AG04450 (cell line): Measurements from ENCODE around the gene FOXI1. TPM values are rescaled to one million over a fixed set of nuclear protein-coding genes. Genes with fewer than 3 reads are reported as not detected.

Source experiments
- CTCF ChIA-PET: fragments of 300-600, 350-600 bp; formaldehyde crosslinking; extraction: SDS; loops from one replicate; lab custom pipeline; 2022; ENCODE audit warnings: antibody characterized with exemption, inconsistent platforms; lab: Charles Lee
- POLR2A ChIA-PET: fragments of 350-600 bp; formaldehyde crosslinking; extraction: SDS; loops from one replicate; lab custom pipeline; 2021; ENCODE audit warnings: antibody characterized with exemption, inconsistent platforms; lab: Yijun Ruan, JAX
- DNase-seq: peaks from one replicate; pipeline ENCODE4 v3.0.0-alpha.2; 2011; ENCODE audit warnings: low read depth, low spot score
- H3K27ac ChIP-seq: one replicate; pipeline ENCODE4 v1.5.1; 2012; ENCODE audit warnings: low read depth, low read length, control low read depth
- H3K27me3 ChIP-seq: one replicate; pipeline ENCODE4 v1.6.0; 2012; ENCODE audit warnings: low read length; ENCODE audit not compliant: control insufficient read depth, insufficient read depth
- H3K4me3 ChIP-seq: 2 replicates; pipeline ENCODE4 v1.5.1; 2011; ENCODE audit warnings: mild to moderate bottlenecking, low read depth, low read length, control low read depth
- H3K9me3 ChIP-seq: 2 replicates; pipeline ENCODE4 v1.5.1; 2012; ENCODE audit warnings: low read length; ENCODE audit not compliant: control insufficient read depth, insufficient read depth
- polyA plus RNA-seq: library from polyadenylated mRNA; depleted of rRNA; stranded (reverse); fragments of >200 nt; gene quantifications from 2 replicates; pipeline ENCODE4 v1.2.3, GENCODE V29; 2011
- TF ChIP-seq, protein P1 (sequence below): IDR thresholded peaks from 2 replicates; pipeline ENCODE4 v1.5.1; 2011; ENCODE audit warnings: low read depth, low read length, control low read depth, inconsistent platforms

The FOXI1 gene
- polyA plus RNA-seq, 1 experiment, result not detected

DNA sequence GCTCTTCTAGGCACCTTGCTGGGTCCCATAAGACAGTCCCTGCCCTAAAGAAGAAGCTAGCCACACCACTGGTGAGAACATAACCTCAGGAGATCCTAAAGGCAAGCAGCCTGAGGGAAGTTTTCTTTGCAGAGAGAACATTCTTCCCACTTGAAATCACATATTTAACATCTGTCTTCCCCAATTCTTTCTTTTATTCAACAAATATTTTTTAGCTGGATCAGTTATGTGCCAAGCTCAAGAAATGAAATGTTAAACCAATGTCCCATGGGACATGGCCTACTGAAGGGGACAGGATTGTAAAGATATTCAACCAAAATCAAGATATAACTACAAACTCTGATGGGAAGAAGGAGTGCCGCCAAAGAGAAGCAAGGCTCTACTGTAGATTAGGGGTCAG is 36.5 kb downstream of the FOXI1 start:
- Histone ChIP-seq H3K9me3 (no peaks in the 10 kb centered on the region), H3K27ac (no peak overlapping the region), H3K27me3 (no peaks in the 10 kb centered on the region), H3K4me3 (no peak overlapping the region)
- no peak for DNase-seq
- TF ChIP-seq, protein P1, sequence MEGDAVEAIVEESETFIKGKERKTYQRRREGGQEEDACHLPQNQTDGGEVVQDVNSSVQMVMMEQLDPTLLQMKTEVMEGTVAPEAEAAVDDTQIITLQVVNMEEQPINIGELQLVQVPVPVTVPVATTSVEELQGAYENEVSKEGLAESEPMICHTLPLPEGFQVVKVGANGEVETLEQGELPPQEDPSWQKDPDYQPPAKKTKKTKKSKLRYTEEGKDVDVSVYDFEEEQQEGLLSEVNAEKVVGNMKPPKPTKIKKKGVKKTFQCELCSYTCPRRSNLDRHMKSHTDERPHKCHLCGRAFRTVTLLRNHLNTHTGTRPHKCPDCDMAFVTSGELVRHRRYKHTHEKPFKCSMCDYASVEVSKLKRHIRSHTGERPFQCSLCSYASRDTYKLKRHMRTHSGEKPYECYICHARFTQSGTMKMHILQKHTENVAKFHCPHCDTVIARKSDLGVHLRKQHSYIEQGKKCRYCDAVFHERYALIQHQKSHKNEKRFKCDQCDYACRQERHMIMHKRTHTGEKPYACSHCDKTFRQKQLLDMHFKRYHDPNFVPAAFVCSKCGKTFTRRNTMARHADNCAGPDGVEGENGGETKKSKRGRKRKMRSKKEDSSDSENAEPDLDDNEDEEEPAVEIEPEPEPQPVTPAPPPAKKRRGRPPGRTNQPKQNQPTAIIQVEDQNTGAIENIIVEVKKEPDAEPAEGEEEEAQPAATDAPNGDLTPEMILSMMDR, result no peak
- CTCF ChIA-PET, result no interaction called here
- POLR2A ChIA-PET, result no interaction called here

DNA sequence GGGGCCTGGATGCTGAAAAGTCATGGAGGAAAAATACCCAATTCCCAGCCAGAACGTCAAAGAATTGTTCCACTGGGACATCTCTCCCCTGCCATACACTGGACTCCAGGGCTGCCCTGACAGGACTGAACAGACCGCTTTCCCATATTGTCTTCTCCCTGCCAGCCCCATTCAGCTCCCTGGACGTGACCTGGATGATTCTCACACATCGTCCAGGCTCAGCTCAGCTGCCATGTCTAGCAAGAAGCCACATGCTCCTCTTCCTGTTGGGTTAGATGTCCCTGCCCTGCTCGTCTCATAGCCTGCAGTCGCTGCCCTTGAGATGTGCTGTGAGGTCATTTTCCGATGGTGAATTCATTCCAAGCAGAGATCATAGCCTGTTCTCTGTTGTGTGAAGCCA is 37.4 kb downstream of the FOXI1 start:
- CTCF ChIA-PET, result interaction anchor here (1.1 kb wide), 1 partner anchor 72 kb away, joined by 4 read pairs; no protein-coding TSS in a partner anchor
- H3K9me3 ChIP-seq, result no peaks in the 10 kb centered on the region
- no peak overlapping the region for H3K4me3 ChIP-seq
- no peaks in the 10 kb centered on the region for H3K27me3 ChIP-seq
- POLR2A ChIA-PET, result no interaction called here
- TF ChIP-seq, protein P1, result no peak
- no peak for DNase-seq
- no peak overlapping the region for H3K27ac ChIP-seq

DNA sequence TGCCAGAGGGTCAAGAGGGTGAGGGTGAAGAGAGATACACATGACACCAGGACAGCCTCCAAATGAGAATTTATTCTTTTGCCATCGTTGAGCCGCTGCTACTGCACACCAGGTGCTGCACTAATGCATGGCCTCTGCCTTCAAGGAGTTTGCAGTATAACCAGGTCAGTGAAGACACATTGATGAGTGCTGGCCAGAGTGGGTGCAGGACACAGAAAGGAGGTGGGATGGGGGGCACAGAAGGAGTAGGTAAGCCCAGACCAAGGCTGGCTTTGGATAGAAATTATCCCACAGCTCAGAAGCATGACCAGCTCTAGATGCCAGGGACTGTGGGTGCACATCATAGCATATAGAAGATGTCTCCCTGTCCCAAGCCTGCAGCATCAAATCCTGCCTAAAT is 38.0 kb downstream of the FOXI1 start:
- Histone ChIP-seq H3K27ac (no peak overlapping the region), H3K9me3 (no peaks in the 10 kb centered on the region), H3K27me3 (no peaks in the 10 kb centered on the region), H3K4me3 (no peak overlapping the region)
- ChIA-PET POLR2A (no interaction called here), CTCF (interaction anchor here (1.1 kb wide), 1 partner anchor 72 kb away, joined by 4 read pairs; no protein-coding TSS in a partner anchor)
- DNase-seq, result no peak
- TF ChIP-seq, protein P1, result no peak

DNA sequence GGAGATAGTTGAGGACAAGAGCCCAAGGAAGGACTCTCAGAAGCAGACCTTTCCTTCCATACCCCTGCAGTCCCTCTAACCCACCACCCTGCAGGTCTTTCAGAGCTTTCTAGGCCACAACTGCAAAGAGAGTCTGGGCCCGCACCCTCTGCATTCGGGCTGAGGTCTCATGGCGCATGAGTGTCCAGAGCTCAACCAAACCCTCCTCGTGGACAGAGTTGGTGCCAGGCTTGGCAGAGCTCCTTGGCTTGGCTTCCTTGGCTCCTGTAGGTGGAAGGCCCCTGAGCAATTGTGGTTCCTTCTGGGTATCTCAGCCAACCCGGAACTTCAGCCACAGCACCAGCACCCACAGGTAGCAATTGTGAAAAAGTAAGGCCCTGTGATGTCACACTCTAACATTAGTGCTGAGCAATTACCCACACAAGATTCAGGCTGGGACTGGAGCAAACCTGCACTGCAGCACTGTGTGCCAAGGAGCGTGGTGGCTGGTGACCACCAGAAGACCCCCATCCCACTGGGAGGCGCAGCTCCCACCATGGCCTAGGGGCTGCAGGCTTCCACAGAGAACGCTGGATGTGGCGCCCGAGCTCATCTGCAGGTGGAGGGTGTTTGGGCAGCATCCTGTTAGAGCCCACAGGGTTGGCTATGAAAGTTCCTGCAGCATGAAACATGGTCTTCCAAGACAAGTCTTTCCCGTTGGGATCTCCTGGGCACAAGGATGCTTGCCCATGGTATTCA is 38.8 kb downstream of the FOXI1 start:
- TF ChIP-seq, protein P1, result no peak
- CTCF ChIA-PET, result no interaction called here
- Histone ChIP-seq H3K27ac (no peak overlapping the region), H3K9me3 (no peaks in the 10 kb centered on the region), H3K4me3 (no peak overlapping the region), H3K27me3 (no peaks in the 10 kb centered on the region)
- POLR2A ChIA-PET, result no interaction called here
- DNase-seq, result no peak

DNA sequence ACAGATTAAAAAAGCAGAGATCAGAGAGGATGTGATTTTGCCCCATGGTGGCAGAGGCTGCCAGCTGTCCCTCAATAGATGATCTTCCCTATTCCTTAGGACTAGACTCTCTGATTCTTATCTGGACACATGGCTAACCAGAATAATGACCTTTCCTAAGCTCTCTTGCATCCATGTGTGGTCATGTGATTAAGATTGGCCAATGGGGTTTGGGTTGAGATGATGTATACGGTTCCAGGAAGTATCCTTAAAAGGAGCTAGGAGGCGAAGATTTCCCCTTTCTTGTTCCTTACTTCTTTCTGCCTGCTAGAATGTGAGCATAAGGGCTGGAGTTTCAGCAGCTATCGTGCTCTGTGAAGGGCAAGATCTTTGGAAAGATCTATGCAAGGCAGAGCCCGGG is 39.8 kb downstream of the FOXI1 start:
- Histone ChIP-seq H3K9me3 (no peaks in the 10 kb centered on the region), H3K27me3 (no peaks in the 10 kb centered on the region), H3K27ac (no peak overlapping the region), H3K4me3 (no peak overlapping the region)
- TF ChIP-seq, protein P1, result no peak
- ChIA-PET POLR2A (no interaction called here), CTCF (interaction anchor here (1.0 to 1.1 kb wide), 2 partner anchors 39 to 45 kb away, joined by 3 read pairs; no protein-coding TSS in a partner anchor)
- DNase-seq, result no peak
